Esophagus squamous epithelium (tissue), 5 donors: Measurements from ENCODE around the gene RFX6. TPM values are rescaled to one million over a fixed set of nuclear protein-coding genes. Genes with fewer than 3 reads are reported as not detected.
"Not testable (repeated sequence)": the region's sequence is repeated elsewhere in the genome, so short reads cannot be mapped to it uniquely, and the experiment has no call there.

Source experiments
- DNase-seq: peaks from one replicate; lab custom pipeline; 2025; lab: John Stamatoyannopoulos, UW
- H3K27ac ChIP-seq, 4 donors: fragments of 200-600 bp; sonication (generic); one replicate each; pipeline ENCODE4 v1.5.1; 2016 to 2019; ENCODE audit warnings: mild to moderate bottlenecking in 1 of 4
- H3K27me3 ChIP-seq, 4 donors: fragments of 200-600 bp; sonication (generic); 1 replicate in 3 of 4; 2 replicates in 1 of 4; pipeline versions ENCODE4 v1.5.1 to v1.6.0; 2017 to 2021; ENCODE audit warnings: antibody characterized with exemption in 1 of 4
- H3K36me3 ChIP-seq, 3 donors: fragments of 200-600 bp; sonication (generic); one replicate each; pipeline ENCODE4 v1.5.1; 2016 to 2019
- H3K4me1 ChIP-seq, 3 donors: fragments of 200-600 bp; sonication (generic); one replicate each; pipeline ENCODE4 v1.5.1; 2017 to 2019
- H3K4me3 ChIP-seq, 4 donors: fragments of 200-600 bp; sonication (generic); 1 replicate in 3 of 4; 2 replicates in 1 of 4; pipeline ENCODE4 v1.5.1; 2016 to 2019; ENCODE audit warnings: mild to moderate bottlenecking in 2 of 4, moderate library complexity in 1 of 4
- H3K9me3 ChIP-seq, 3 donors: fragments of 200-600 bp; sonication (generic); one replicate each; pipeline ENCODE4 v1.5.1; 2016 to 2019
- POLR2A ChIP-seq, 4 donors: fragments of 450-650 bp; IDR thresholded peaks; one replicate each; pipeline ENCODE4 v1.6.1; 2017; ENCODE audit warnings: antibody characterized with exemption in 4 of 4, mild to moderate bottlenecking in 4 of 4, moderate library complexity in 3 of 4
- WGBS, 2 donors: methylation state at CpG; one replicate each; pipeline ENCODE4 v1.1.5; 2018; 5-methylcytosine and 5-hydroxymethylcytosine counted together
- intact Hi-C: fragments of 100-400 bp; cut with DNase I; formaldehyde crosslinking; loops from one replicate; pipeline ENCODE4 v1.15.0; 2022
- total RNA-seq, 4 donors: library from RNA; depleted of rRNA; stranded (reverse); fragments of >200 nt; gene quantifications; one replicate each; pipeline ENCODE4 v1.1.0, GENCODE V29; 2016
- TF ChIP-seq, protein P1 (sequence below), 6 experiments: fragments of 450-650 bp in 4 of 6; fragments of 200-600 bp in 2 of 6; sonication (generic) in 2 of 6; IDR thresholded peaks; one replicate each; pipeline ENCODE4 v1.5.1; 2016 to 2019; ENCODE audit warnings: antibody characterized with exemption in 6 of 6, mild to moderate bottlenecking in 4 of 6, moderate library complexity in 4 of 6
- donor health status: DM: yes; HTN: yes; CAD: no.

RFX6 gene, protein sequence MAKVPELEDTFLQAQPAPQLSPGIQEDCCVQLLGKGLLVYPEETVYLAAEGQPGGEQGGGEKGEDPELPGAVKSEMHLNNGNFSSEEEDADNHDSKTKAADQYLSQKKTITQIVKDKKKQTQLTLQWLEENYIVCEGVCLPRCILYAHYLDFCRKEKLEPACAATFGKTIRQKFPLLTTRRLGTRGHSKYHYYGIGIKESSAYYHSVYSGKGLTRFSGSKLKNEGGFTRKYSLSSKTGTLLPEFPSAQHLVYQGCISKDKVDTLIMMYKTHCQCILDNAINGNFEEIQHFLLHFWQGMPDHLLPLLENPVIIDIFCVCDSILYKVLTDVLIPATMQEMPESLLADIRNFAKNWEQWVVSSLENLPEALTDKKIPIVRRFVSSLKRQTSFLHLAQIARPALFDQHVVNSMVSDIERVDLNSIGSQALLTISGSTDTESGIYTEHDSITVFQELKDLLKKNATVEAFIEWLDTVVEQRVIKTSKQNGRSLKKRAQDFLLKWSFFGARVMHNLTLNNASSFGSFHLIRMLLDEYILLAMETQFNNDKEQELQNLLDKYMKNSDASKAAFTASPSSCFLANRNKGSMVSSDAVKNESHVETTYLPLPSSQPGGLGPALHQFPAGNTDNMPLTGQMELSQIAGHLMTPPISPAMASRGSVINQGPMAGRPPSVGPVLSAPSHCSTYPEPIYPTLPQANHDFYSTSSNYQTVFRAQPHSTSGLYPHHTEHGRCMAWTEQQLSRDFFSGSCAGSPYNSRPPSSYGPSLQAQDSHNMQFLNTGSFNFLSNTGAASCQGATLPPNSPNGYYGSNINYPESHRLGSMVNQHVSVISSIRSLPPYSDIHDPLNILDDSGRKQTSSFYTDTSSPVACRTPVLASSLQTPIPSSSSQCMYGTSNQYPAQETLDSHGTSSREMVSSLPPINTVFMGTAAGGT
- not detected for total RNA-seq

DNA sequence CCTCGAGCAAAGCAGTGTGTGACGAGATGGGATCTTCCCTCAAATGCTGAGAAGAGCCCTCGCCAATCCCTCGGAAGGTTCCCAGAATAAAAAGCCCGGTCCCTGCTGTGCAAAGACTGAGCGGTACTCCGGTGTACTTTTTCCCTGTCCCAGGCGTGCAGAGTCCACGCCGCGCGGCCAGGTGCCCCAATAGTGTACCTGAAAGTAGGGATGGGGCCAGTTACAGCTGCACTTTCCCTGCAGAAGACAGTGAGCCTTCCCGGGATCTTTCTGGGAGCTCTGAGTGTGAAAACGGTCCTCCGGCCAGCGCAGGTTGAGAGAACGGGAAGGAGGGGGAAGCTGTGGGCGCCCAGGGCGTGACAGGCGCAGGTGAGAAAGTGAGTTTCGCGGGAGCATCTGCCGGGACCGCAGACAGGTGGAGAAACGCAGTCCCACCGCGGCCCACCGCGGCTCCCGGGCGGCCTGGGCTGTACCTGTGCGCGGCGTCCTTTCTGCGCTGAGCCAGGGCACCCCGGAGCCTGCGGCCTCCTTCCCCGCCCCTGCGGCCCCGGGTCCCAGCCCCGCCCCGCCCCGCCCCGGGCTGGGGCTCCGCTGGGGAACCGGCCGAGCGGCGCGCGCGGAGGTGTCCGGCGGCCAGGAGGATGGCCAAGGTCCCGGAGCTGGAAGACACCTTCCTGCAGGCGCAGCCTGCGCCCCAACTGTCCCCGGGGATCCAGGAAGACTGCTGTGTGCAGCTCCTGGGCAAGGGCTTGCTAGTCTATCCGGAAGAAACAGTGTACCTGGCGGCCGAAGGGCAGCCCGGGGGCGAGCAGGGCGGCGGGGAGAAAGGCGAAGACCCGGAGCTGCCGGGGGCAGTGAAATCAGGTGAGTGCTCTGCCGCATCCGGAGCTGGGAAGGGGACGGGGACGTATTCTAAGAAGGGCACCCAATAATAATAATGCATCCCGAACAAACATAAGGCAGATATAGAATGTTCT lies at the start of gene RFX6:
Gene RFX6 (plus strand): TSS at position 608 of the 977 bp plus-strand sequence. CDS start 34 bp downstream, at position 642.
- no peak for TF ChIP-seq POLR2A (IDR thresholded peaks at IDR 0.05)
- TF ChIP-seq, protein P1, sequence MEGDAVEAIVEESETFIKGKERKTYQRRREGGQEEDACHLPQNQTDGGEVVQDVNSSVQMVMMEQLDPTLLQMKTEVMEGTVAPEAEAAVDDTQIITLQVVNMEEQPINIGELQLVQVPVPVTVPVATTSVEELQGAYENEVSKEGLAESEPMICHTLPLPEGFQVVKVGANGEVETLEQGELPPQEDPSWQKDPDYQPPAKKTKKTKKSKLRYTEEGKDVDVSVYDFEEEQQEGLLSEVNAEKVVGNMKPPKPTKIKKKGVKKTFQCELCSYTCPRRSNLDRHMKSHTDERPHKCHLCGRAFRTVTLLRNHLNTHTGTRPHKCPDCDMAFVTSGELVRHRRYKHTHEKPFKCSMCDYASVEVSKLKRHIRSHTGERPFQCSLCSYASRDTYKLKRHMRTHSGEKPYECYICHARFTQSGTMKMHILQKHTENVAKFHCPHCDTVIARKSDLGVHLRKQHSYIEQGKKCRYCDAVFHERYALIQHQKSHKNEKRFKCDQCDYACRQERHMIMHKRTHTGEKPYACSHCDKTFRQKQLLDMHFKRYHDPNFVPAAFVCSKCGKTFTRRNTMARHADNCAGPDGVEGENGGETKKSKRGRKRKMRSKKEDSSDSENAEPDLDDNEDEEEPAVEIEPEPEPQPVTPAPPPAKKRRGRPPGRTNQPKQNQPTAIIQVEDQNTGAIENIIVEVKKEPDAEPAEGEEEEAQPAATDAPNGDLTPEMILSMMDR (IDR thresholded peaks at IDR 0.05) = no peak
- Histone ChIP-seq H3K9me3 (no peaks in the 10 kb centered on the region), H3K36me3 (no peaks in the 10 kb centered on the region), H3K27ac (no peak within 1 kb of the TSS), H3K27me3 (peaks cover 5 to 66% (median 9%) of the 10 kb centered on the region in 4 donors), H3K4me3 (peak within 1 kb of the TSS in 3 of 4 donors; percentile 10 to 60 (median 41)), H3K4me1 (peaks cover 6 to 16% (median 9%) of the 10 kb centered on the region in 3 donors)
- DNase-seq = no peak
- 2 to 3% methylated on average over 15 of the region's 73 CpGs for WGBS, 2 donors
- intact Hi-C loops = no loop called here

DNA sequence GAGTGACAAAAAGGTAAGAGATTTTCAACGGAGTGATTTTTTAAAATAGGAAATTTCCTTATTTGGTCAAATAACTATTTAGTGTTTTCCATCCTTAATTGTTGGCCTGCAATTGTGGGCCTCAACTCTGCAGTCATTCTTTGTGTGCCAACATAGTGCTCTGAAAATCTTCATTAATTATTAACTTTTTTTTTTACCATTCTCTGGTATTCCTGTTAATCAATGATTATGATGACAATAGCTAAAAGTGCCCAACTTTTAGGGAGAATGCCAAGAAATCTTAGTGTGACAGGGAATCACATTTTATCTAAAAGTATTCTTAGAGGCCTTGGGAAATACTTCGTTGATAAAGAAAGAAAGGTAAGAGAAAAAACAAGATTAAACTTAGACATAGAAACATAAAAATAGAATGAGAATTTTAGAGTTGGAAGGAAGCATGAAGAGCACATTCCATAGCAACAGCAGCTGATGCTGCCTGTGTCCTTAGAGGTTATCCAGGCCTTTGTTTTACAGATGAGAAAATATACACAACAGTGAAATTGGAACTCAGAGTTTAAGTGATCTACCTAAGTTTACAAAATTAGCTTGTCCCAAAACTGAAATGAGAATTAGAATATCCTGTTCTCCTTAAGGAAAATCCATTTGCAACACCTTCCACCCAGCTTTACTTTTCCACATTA lies 49.3 kb upstream of the RFX6 start:
- Histone ChIP-seq H3K27ac (no peak overlapping the region), H3K4me3 (no peak overlapping the region), H3K36me3 (no peaks in the 10 kb centered on the region), H3K27me3 (no peaks in the 10 kb centered on the region), H3K9me3 (peaks cover 0 to 5% (median 0%) of the 10 kb centered on the region in 3 donors), H3K4me1 (no peaks in the 10 kb centered on the region)
- intact Hi-C loops = no loop called here
- TF ChIP-seq, protein P1 (IDR thresholded peaks at IDR 0.05) = no peak
- no peak for TF ChIP-seq POLR2A (IDR thresholded peaks at IDR 0.05)
- DNase-seq = no peak
- WGBS, 2 donors = 48 to 50% methylated on average over 2 of the region's 2 CpGs

DNA sequence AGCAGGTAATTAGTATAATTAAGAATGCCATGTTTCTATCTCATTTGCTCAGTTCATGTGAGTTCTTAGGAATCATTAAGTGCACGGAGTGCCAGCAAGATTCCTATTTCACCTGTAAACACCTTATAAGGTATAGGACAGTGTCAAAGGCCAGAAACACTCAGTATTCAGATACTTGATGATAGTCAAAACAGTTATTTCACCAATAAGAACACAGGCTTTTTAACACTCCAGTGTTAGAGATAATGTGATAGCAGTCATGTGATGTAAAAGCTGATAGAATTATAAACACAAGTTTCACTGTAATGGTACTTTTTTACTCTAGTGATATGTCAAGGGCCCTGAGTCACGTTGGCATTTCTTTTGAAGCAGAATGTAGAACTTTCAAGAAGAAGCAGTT lies 48.1 kb upstream of the RFX6 start, which contains the start of gene GPRC6A:
Gene GPRC6A (minus strand): TSS at position 101 of the 400 bp plus-strand sequence. CDS start 70 bp downstream, at position 31.
- no peak within 1 kb of the TSS for H3K4me3 ChIP-seq
- no peak within 1 kb of the TSS for H3K27ac ChIP-seq
- intact Hi-C loops = no loop called here
- DNase-seq = no peak
- WGBS, 2 donors = 37 to 42% methylated on average over 2 of the region's 2 CpGs
- H3K36me3 ChIP-seq = no peaks in the 10 kb centered on the region
- TF ChIP-seq, protein P1 (IDR thresholded peaks at IDR 0.05) = no peak
- TF ChIP-seq POLR2A (IDR thresholded peaks at IDR 0.05) = no peak
- no peaks in the 10 kb centered on the region for H3K4me1 ChIP-seq
- no peaks in the 10 kb centered on the region for H3K9me3 ChIP-seq
- no peaks in the 10 kb centered on the region for H3K27me3 ChIP-seq

DNA sequence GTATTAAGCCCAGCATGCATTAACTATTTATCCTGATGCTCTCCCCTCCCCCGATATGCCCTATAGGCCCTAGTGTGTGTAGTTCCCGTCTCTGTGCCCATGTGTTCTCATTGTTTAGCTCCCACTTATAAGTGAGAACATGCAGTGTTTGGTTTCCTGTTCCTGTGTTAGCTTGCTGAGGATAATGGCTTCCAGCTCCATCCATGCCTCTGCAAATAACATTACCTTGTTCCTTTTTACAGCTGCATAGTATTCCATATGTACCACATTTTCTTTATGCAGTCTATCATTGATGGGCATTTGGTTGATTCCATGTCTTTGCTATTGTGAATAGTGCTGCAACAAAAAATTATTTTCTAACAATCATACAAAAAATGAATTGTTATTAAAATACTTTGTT lies 42.5 kb upstream of the RFX6 start:
- intact Hi-C loops, H3K4me1 ChIP-seq, H3K9me3 ChIP-seq, H3K4me3 ChIP-seq, H3K27me3 ChIP-seq, DNase-seq, H3K36me3 ChIP-seq, H3K27ac ChIP-seq: not testable (repeated sequence)
- WGBS, 2 donors = 79 to 88% methylated on average over 2 of the region's 2 CpGs
